A673 (cell line): ENCODE data around the gene HSPG2.

Experiments used
- CTCF ChIP-seq: fragments of 300-800, 200-600 bp; sonication (generic); conservative IDR thresholded peaks from 2 replicates; pipeline ENCODE4 v1.5.1; 2017; ENCODE audit warnings: low read depth, mild to moderate bottlenecking, antibody characterized with exemption, low read length, moderate library complexity, mixed read lengths
- EZH2 ChIP-seq: fragments of 200-600 bp; sonication (generic); IDR thresholded peaks from 2 replicates; pipeline ENCODE4 v1.6.1; 2017; ENCODE audit warnings: borderline replicate concordance, low read depth, mild to moderate bottlenecking, mixed read lengths, antibody characterized with exemption, low read length; ENCODE audit not compliant: poor library complexity, severe bottlenecking

GRCh38 chr1:21849909-21850576 lies 87.1 kb downstream of the HSPG2 start:
- TF ChIP-seq CTCF (no peak), EZH2 (no peak)
